ENCODE measurements around the gene SMAD7.

SMAD7 gene

DNA sequence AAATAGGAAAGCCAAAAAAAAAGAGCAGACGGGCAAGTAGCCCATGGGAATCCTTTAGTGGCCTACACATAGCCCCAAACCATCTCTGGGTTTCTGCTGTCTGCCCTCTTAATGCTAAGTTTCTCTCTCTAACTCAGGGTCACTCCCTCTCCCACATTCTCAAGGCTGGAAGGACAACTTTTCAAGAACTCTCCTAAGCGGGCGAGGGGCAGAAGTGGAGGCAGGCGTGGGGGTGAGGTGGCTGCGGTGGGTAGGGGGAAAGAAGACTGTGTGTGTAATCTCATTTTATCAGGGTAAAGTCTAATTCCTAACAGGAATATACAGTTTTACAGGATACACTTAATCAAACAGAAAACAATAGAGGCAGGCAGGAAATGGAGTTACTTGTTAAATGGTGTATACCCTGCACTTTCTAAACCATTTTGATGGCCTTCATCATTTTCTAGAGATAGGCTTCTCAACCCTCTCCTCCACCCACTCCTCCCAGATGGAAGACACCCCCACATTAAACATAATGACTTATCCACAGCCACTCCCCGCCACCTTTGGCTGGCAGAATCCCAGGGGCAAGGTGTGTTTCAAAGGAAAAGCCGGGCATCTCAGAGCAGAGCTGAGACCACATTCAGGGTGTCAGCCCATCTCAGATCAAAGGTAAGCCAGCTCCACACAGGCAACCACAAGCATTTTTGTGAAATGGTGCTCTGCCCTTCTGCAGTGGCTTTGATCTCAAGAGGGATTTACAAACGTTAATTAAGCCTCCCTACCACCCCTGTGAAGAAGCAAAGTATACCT lies 6.8 kb downstream of the SMAD7 start:
- no peak for DNase-seq

DNA sequence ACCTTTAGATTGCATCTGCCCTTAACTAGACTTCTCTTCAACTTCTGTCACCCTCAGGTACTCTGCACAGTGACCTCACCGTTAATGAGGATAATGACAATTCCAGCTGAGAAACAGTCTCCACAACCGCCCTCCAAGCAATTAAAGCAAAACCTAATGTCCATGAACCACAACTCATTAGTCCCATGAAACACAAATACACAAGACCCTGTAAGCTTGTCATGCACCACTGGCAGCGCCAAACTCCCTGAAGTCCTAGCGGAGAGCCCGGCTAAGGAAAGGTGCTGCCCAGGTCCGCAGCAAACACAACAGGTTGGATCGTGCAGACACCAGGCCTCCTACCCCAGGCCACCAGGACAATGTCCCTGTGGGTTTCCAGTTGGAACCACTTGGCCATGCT lies 7.4 kb downstream of the SMAD7 start:
- no peak for DNase-seq

DNA sequence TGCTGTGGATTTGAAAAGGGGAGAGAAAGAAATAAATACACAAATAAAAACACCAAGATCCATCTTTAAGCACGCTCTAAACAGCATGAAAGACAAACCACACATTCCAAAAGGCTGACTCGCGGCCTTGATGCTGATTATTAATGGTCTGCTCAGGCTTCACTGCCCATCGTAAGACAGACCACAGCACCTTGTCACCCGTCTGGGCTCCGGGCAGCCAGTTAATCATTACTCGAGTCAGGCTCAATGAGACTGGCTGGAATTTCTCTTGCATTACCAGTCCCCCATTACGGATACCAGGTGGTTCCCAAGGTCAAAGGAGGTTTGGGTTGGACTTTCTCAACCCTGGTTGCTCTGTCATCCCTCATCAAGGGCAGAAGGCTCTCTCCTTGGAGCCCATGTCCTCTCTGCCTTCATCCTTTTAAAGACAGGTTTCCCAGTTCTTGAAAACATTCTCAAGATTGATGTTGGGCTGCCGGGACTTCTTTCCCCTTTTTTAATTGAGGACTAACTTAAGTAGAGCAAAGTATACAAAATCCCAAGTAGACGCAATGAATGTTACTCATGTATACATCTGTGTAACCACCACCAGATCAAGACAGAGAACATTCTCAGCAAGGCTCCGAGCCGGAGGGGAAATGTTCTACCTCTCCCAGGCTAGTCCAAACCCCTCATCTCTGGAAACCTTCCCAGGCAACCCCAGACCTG lies 8.1 kb downstream of the SMAD7 start:
- no peak for DNase-seq

- no peak for DNase-seq
Observed at GRCh38 chr18:48942086-48942485, 8.7 kb downstream of the SMAD7 start.

GRCh38 chr18:48941672-48942071 lies 9.1 kb downstream of the SMAD7 start:
- DNase-seq, result no peak

- DNase-seq, result no peak
Observed at GRCh38 chr18:48940854-48941611, 9.7 kb downstream of the SMAD7 start.

DNA sequence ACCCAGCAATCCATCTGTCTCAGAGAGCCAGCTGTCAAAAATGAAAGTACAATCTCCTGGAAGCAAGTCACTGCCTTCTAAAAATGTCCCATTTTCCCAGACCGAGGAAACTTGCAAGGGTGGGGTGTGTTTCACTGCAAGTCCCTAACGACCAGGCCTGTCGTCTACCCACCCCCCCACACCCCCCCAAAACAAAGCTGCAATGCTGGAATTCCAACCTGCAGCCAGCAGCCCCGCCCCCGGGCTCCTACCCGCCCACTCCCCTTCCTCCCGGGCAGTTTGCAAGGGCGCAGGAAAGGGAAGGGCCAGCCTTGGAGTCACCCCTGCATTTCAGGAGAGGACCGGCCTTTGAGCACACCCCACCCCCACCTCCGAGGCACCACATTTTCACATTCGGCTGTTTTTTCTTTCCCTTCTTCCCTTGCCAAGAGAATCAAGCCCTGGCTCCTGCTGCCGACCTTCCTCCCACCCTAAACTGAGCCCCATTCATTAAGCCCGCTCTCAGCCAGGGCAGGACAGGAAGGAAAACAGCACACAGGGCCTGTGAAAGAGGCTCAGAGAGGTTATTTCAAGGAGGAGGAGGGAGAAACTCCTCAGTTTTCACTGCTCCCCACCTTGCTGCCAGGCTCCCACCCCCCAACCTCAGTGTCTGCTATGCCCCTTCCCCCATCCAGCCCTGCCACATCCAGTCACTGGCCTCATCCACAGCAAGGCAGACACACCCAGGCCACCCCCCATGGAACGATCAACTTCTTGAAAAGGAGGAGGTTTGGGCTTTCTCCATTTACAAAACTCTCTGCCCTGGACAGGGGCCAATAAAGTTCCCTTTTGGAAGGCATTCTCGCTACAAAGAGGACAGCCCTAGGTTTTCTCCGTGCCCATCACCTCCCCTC lies 11.3 kb downstream of the SMAD7 start:
- no peak for DNase-seq

DNA sequence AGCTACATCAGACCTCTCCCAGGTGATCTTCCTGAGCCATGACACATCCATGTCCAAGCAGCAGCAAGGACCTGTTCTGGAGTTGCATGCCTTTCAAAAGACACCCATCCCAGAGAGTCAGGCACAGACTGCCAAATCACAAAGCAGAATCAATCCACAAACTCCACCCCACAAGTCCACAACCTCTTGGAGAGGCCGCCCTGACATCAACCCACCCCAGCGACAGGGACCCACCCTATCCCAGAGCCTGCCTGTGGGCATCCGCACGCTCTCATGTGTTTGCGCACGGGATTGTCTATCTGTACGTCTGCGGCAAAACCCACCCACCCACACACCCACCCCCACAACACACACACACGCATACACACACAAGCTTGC lies 11.9 kb downstream of the SMAD7 start:
- no peak for DNase-seq

- no peak for DNase-seq
Observed at GRCh38 chr18:48937869-48938750, 12.7 kb downstream of the SMAD7 start.

DNA sequence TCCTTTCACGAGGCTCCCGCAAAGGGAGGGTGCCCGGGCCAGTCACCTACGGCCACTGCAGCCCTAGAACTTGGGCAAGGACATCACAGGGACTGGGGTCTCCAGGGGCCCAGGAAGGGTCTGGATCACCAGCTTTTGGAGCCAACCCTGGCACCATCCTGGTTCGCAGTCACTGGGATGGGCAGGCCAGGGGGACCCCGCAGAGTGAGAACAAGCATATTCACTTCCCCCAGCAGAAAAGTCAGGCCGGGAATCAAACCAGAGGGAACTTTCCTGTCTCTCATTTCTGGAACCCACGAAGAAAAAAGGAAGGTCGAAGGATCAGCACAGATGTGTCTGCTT lies 15.4 kb downstream of the SMAD7 start:
- DNase-seq, result no peak

DNA sequence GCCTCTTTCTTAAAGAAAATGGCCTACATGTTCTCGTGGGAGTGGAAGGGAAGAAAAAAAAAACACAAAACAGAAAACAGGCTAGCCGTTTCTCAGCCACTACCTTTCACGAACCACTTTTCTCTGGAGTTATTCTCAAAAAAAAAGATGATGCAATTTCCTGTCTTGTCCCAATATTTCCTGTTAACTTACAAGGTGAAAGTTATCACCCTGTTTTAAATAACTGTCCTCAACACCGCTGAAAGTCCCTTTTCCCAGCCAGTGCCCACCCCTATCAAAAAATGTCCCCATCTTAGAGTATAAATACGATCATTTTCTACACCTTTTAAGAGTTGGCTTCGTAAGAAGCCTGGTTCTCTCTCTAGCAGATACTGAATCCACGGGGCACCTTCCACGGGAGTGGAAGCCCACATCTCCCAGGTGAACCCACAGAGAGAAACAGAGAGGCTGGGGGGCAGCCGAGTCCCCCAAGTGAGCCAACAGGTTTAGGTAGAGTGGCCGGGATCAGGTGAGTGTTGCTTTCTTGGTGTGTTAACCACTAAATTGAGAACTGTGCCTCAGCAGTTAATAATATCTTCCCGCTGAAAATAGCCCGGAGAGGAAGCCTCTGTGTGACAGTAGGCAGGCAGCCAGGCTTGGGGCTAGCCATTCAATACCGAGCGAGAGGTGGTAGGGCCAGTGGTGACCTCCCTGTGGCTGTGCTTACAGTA lies 15.9 kb downstream of the SMAD7 start:
- no peak for DNase-seq

DNA sequence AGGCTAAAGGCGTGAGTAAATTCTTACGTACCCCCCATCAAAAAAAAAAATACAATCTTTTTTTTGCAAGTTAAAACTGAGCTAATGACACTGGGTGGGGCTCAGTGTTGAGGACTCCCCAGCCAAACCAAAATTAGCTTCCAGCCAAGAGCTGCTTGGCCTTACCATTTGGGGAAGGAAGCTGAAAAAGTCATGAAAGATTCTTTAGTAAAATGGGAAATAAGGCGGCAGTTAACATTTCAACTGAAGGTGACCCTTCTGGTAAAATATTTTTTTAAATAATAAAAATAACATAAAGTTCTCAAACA lies 16.4 kb downstream of the SMAD7 start:
- DNase-seq, result no peak

GRCh38 chr18:48933578-48934414 lies 17.0 kb downstream of the SMAD7 start:
- DNase-seq, result peak; percentile 48

GRCh38 chr18:48932822-48933510 lies 17.8 kb downstream of the SMAD7 start:
- DNase-seq, result no peak

DNA sequence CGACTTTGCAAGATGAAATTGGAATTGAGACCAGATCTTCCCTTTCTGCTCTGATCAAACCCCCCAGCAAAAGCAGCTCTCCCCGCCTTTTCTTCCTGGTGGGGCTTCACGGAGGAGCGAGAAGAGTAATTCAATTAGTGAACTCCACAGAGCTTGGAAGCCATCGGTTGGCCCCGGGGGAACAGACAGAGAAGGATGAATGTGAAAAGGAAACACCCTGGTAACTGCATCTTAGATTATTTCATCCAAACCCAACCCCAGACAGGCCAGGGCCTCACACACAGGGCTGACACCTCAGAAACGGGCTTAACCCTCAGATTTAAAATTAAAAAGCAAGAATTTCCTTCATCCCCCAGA lies 18.3 kb downstream of the SMAD7 start:
- no peak for DNase-seq

DNA sequence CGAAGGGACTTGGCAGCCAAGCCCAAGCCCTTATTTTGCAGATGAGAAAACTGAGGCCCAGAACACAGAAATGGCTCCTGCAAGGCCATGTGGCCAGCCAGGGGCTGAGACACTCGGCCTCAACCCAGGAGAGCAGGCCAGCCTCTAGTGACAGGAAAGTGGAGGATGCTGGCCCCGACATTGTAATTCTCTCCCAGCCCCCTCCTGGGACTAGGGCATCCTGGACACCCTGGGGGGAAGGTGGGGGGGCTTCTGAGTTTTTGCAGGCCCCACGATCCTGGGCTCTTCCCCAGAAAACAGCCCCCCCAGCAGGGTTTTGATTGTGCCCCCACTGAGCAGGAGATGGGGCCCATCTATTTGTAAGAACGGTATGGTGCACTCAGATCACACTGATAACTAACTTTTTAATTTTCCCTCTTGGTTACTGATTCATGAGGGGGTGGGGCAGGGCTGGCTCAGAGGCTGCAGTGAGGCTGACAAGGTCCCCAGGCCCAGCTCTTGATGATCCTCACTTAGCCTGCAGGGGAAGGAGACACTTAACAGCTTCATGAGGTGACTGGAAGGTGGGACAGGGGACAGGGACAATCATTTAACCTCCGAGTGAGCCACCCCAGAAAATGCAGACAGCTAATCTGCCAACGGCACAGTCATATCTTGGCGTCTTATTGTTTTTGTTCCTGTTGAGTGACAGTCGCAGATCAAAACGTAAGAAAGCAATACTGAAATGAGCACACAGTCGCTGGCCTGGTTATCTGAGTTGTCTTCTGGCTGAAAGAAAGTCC lies 18.9 kb downstream of the SMAD7 start:
- no peak for DNase-seq

DNA sequence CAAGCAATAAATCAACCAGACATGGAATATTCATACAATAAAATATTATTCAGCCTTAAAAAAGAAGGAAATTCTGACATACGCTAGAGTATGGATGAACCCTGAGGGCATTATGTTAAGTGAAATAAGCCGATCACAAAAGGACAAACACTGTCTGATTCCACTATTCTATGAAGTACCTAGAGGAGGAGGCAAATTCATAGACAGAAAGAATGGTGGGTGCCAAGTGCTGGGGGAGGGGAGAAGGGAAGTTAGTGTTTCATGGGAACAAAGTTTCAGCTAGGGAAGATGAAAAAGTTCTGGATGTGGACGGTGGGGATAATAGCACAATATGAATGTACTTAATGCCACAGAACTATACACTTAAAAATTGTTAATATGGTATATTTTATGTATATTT lies 19.8 kb downstream of the SMAD7 start:
- no peak for DNase-seq

DNA sequence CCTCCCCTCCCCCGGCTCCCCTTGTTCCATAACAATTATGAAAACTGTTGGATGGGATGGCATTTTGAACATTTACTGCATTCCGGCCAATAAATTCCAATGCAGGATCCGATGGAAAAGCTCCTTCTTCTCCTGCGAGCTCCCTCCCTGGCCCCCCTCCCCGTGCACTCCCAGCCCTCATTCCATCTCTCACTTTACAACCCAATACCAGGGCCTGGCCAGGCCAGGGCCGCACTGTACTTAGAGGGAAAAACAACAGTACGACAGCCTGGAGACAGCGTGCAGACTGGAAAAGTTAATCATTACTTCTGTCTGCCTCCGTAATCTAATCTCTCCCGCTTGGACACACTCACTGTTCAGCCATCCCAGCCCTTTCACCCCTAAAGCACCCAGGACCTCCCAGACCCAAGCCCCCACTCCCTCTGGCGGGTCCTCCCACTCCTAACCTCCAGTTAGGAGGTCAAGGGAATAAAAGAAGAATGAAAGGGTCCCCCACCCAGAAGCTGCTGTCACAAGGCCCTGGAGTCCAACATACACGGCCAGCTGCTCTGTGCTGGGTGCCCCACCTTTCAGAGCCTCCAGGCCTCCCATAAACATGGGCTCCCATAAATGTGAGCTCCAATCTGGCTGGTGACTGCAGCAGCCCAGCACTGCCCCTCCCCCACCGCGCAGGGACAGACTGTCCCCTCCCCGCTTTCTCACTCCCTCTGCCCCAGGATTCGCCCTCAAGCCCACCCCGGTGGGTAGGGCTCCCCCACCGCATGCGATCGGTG lies 20.6 kb downstream of the SMAD7 start:
- no peak for DNase-seq
